PC-3 (cell line): ENCODE results near the gene CLCN5.

Experiments
- CTCF ChIP-seq: fragments of 300-600 bp; sonication (generic); conservative IDR thresholded peaks from 2 replicates; pipeline ENCODE4 v1.5.1; 2017; ENCODE audit warnings: antibody characterized with exemption, low read depth, mild to moderate bottlenecking, low read length
- EZH2 ChIP-seq: fragments of 300-600 bp; sonication (generic); IDR thresholded peaks from one replicate; pipeline ENCODE4 v1.6.1; 2017; ENCODE audit warnings: antibody characterized with exemption, mild to moderate bottlenecking, low read length; ENCODE audit not compliant: unreplicated experiment
- EZH2phosphoT487 ChIP-seq: fragments of 300-600 bp; sonication (generic); IDR thresholded peaks from 2 replicates; pipeline ENCODE4 v1.6.1; 2018; ENCODE audit warnings: mild to moderate bottlenecking, antibody characterized with exemption, low read length, borderline replicate concordance

GRCh38 chrX:50045823-50046222, 123.4 kb downstream of the CLCN5 start:
- TF ChIP-seq CTCF (no peak), EZH2 (no peak), EZH2phosphoT487 (no peak)
